HEK293T (cell line): Measurements from ENCODE around the gene SNX8.

Source experiments
- ELF4 ChIP-seq: fragments of 450-650 bp; IDR thresholded peaks from 2 replicates; pipeline ENCODE4 v1.6.1; 2017; ENCODE audit warnings: antibody characterized with exemption
- FOXK2 ChIP-seq: fragments of 450-650 bp; IDR thresholded peaks from 2 replicates; pipeline ENCODE4 v1.6.1; 2016; ENCODE audit warnings: mild to moderate bottlenecking
- HDGF ChIP-seq: fragments of 450-650 bp; IDR thresholded peaks from 2 replicates; pipeline ENCODE4 v1.6.1; 2017; ENCODE audit warnings: antibody characterized with exemption, borderline replicate concordance
- LEF1 ChIP-seq: fragments of 450-650 bp; IDR thresholded peaks from 2 replicates; pipeline ENCODE4 v1.6.1; 2017; ENCODE audit warnings: mild to moderate bottlenecking, borderline replicate concordance
- SP1 ChIP-seq: fragments of 450-650 bp; IDR thresholded peaks from 2 replicates; pipeline ENCODE4 v1.6.1; 2017
- SUZ12 ChIP-seq: fragments of 450-650 bp; IDR thresholded peaks from 2 replicates; pipeline ENCODE4 v1.6.1; 2016; ENCODE audit warnings: mild to moderate bottlenecking
- ZNF384 ChIP-seq: fragments of 450-650 bp; IDR thresholded peaks from 2 replicates; pipeline ENCODE4 v1.6.1; 2016

GRCh38 chr7:2354186-2354938, 40.1 kb upstream of the SNX8 start, which contains the start of gene EIF3B:
- TF ChIP-seq HDGF = no peak
- TF ChIP-seq SP1 = no peak
- no peak for TF ChIP-seq ZNF384
- no peak for TF ChIP-seq FOXK2
- TF ChIP-seq LEF1 = no peak; the same call in 1 of the 2 replicates
- TF ChIP-seq SUZ12 = no peak
- TF ChIP-seq ELF4 = no peak
